Omental fat pad (tissue), 4 donors: ENCODE measurements around the gene ERGIC1. TPM values are rescaled to one million over a fixed set of nuclear protein-coding genes. Genes with fewer than 3 reads are reported as not detected.
"Not testable (repeated sequence)": the region's sequence is repeated elsewhere in the genome, so short reads cannot be mapped to it uniquely, and the experiment has no call there.

ENCODE experiments used
- ATAC-seq: fragments of 150-250 bp; one replicate; pipeline ENCODE4 v1.9.1; 2016; ENCODE audit warnings: mild to moderate bottlenecking, moderate library complexity; ENCODE audit not compliant: low FRiP score
- DNase-seq: peaks from one replicate; pipeline ENCODE4 v3.0.0-alpha.2; 2019; ENCODE audit warnings: low spot score
- total RNA-seq, 4 donors: library from RNA; depleted of rRNA; stranded (reverse); fragments of >200 nt; gene quantifications; one replicate each; pipeline ENCODE4 v1.1.0, GENCODE V29; 2016
- TF ChIP-seq, protein P1 (sequence below), 3 donors: fragments of 450-650 bp; IDR thresholded peaks; one replicate each; pipeline ENCODE4 v1.5.1; 2016 to 2017; ENCODE audit warnings: antibody characterized with exemption in 3 of 3, mild to moderate bottlenecking in 3 of 3, moderate library complexity in 2 of 3

The ERGIC1 gene
- total RNA-seq, 4 donors from 2014 or later = 98.8 to 227 (median 129) TPM

GRCh38 chr5:172891716-172892421 is 57.8 kb downstream of the ERGIC1 start:
- TF ChIP-seq, protein P1, sequence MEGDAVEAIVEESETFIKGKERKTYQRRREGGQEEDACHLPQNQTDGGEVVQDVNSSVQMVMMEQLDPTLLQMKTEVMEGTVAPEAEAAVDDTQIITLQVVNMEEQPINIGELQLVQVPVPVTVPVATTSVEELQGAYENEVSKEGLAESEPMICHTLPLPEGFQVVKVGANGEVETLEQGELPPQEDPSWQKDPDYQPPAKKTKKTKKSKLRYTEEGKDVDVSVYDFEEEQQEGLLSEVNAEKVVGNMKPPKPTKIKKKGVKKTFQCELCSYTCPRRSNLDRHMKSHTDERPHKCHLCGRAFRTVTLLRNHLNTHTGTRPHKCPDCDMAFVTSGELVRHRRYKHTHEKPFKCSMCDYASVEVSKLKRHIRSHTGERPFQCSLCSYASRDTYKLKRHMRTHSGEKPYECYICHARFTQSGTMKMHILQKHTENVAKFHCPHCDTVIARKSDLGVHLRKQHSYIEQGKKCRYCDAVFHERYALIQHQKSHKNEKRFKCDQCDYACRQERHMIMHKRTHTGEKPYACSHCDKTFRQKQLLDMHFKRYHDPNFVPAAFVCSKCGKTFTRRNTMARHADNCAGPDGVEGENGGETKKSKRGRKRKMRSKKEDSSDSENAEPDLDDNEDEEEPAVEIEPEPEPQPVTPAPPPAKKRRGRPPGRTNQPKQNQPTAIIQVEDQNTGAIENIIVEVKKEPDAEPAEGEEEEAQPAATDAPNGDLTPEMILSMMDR (IDR thresholded peaks at IDR 0.05) = no peak
- DNase-seq = no peak
- peak; percentile 3 for ATAC-seq

GRCh38 chr5:172892713-172893112 is 58.7 kb downstream of the ERGIC1 start:
- ATAC-seq = no peak
- no peak for DNase-seq
- TF ChIP-seq, protein P1 (IDR thresholded peaks at IDR 0.05) = no peak

DNA sequence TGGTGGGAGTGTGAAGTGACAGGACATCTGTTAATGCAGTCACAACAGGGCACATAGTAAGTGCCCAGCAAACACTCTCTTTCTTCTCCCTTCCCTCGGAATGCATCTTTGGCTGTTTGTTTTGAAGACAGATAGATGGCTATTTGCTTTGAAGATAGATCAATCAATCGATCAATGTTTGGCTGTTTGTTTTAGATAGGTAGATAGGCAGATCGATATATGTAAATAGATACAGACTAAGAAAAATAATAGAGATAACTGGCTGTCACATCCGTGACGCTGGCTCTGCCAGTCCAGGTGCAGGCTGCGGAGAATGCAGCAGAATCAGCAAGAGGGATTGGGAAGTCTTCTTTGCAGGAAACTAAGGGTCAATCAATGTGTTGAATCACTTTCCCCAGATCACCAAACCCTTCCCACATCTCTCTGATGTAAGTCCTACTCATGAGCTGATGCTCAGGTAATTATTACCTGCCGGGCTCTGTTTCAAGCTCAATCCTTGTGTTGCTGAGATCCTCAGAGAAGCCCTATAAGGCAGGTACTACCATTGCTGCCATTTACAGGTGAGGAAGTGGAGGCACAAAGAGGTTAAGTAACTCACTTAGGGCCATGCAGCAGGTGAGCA is 60.8 kb downstream of the ERGIC1 start:
- ATAC-seq = no peak
- TF ChIP-seq, protein P1 (IDR thresholded peaks at IDR 0.05) = no peak
- DNase-seq = no peak

GRCh38 chr5:172895549-172895948 is 61.5 kb downstream of the ERGIC1 start:
- TF ChIP-seq, protein P1 (IDR thresholded peaks at IDR 0.05) = no peak
- ATAC-seq (no peak), DNase-seq (no peak)

DNA sequence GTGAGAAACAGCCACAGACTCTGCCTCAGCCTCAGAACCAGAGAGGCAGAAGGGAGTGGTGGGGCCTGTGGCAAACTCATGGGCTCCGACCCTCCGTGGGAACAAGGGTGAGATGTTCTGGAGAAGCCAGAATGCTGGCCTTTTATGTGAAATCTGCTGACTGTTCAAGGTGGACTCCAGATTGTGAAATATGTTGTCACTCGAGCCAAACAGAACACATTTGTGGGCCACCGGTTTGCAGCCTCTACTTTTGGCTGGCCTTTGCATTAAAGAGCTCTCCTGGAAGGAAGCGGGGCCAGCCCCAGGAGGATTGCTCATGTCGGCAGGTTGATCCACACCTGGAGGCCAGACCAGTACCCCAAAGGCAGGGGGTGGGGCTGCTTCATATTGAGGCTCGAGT is 62.4 kb downstream of the ERGIC1 start:
- TF ChIP-seq, protein P1 (IDR thresholded peaks at IDR 0.05) = no peak
- DNase-seq = no peak
- no peak for ATAC-seq

DNA sequence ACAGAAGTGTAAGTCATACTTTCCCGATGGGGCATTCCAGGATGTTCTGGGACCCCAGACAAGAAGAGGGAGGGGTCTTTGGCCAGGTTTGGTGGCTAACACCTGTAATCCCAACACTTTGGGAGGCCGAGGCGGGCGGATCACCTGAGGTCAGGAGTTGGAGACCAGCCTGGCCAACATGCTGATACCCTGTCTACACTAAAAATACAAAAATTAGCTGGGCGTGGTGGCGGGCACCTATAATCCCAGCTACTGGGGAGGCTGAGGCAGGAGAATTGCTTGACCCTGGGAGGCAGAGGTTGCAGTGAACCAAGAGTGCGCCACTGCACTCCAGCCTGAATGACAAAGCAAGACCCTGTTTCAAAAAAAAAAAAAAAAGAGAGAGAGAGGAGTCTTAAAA is 63.0 kb downstream of the ERGIC1 start:
- ATAC-seq = not testable (repeated sequence)

DNA sequence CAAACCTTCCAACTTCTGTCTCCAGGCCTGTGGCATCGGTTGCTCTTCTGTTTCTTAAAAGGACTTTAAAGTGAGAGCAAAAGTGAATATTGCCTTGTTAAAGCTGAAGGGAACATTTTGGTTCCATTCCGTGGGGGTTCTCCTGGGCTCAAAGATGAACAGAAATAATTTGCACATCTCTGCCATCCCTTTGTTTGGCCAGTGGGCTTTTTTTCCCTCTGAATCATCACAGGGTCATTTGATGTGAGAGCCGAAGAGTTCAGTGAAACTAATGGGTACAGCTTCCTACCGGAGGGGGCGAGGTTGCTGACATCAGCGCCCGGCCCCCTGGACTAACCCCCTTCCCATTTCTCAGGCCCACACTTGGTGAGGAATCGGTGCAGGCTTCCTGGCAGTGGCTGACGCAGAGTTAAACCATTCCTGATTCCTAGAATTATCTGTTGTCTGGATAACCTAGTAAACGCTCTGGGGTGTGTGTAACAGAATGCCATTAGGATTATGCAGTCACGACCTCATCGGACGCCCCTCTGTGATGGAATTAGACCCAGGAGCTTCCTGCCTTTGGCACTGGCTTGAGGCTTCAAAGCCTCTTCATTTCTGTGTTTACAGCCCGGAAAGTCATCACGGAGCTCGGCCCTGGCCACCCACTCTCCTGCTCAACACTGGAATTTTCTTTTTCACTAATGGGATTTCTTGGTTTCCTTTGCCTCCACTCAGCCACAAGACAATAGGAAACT is 63.6 kb downstream of the ERGIC1 start:
- DNase-seq = no peak

More for the DNA sequence above, 63.0 kb downstream of the ERGIC1 start:
- not testable (repeated sequence) for DNase-seq

More for the DNA sequence above, 63.6 kb downstream of the ERGIC1 start:
- ATAC-seq = peak; percentile 85
- TF ChIP-seq, protein P1 (IDR thresholded peaks at IDR 0.05) = no peak
